GM21526 (cell line): ENCODE results near the gene TTC34.
"Not testable (repeated sequence)": the region's sequence is repeated elsewhere in the genome, so short reads cannot be mapped to it uniquely, and the experiment has no call there.

Experiments
- ATAC-seq: cut with Tn5 transposase; IDR thresholded peaks from one replicate; pipeline ENCODE4 v1.9.1; 2021; ENCODE audit warnings: moderate library complexity; ENCODE audit not compliant: unreplicated experiment, low FRiP score

The TTC34 gene

GRCh38 chr1:2685671-2686070 is 115.8 kb downstream of the TTC34 start:
- not testable (repeated sequence) for ATAC-seq

GRCh38 chr1:2684878-2685277 is 116.6 kb downstream of the TTC34 start:
- not testable (repeated sequence) for ATAC-seq

- ATAC-seq: not testable (repeated sequence)
Observed at GRCh38 chr1:2684000-2684399, 117.5 kb downstream of the TTC34 start.

GRCh38 chr1:2683321-2683741 is 118.2 kb downstream of the TTC34 start:
- not testable (repeated sequence) for ATAC-seq

GRCh38 chr1:2682879-2683278 is 118.6 kb downstream of the TTC34 start:
- not testable (repeated sequence) for ATAC-seq

GRCh38 chr1:2676726-2677125 is 124.8 kb downstream of the TTC34 start:
- not testable (repeated sequence) for ATAC-seq

GRCh38 chr1:2671656-2672055 is 129.8 kb downstream of the TTC34 start:
- ATAC-seq: not testable (repeated sequence)

- not testable (repeated sequence) for ATAC-seq
Observed at GRCh38 chr1:2659806-2660205, 141.7 kb downstream of the TTC34 start.

- ATAC-seq: not testable (repeated sequence)
Observed at GRCh38 chr1:2657909-2658308, 143.6 kb downstream of the TTC34 start.

GRCh38 chr1:2657124-2657523 is 144.4 kb downstream of the TTC34 start:
- not testable (repeated sequence) for ATAC-seq

- not testable (repeated sequence) for ATAC-seq
Observed at GRCh38 chr1:2655598-2656434, 145.7 kb downstream of the TTC34 start.

GRCh38 chr1:2654443-2654948 is 147.0 kb downstream of the TTC34 start:
- not testable (repeated sequence) for ATAC-seq

GRCh38 chr1:2653741-2654442 is 147.6 kb downstream of the TTC34 start:
- not testable (repeated sequence) for ATAC-seq

GRCh38 chr1:2652926-2653571 is 148.4 kb downstream of the TTC34 start:
- not testable (repeated sequence) for ATAC-seq

- not testable (repeated sequence) for ATAC-seq
Observed at GRCh38 chr1:2652152-2652925, 149.2 kb downstream of the TTC34 start.

- ATAC-seq: no peak
Observed at GRCh38 chr1:2650967-2651645, 150.4 kb downstream of the TTC34 start.

- no peak for ATAC-seq
Observed at GRCh38 chr1:2646837-2647236, 154.7 kb downstream of the TTC34 start.

GRCh38 chr1:2645776-2646175 is 155.7 kb downstream of the TTC34 start:
- ATAC-seq: no peak

- ATAC-seq: no peak
Observed at GRCh38 chr1:2645143-2645542, 156.3 kb downstream of the TTC34 start.
